HG03354 (cell line): Measurements from ENCODE around the gene TBC1D1.
A peak's percentile ranks its signal among the peaks of the same experiment; 100 is the strongest.

Source experiments
- ATAC-seq: cut with Tn5 transposase; IDR thresholded peaks from one replicate; pipeline ENCODE4 v1.9.1; 2021; ENCODE audit warnings: mild to moderate bottlenecking; ENCODE audit not compliant: unreplicated experiment, poor library complexity, severe bottlenecking

Gene TBC1D1

DNA sequence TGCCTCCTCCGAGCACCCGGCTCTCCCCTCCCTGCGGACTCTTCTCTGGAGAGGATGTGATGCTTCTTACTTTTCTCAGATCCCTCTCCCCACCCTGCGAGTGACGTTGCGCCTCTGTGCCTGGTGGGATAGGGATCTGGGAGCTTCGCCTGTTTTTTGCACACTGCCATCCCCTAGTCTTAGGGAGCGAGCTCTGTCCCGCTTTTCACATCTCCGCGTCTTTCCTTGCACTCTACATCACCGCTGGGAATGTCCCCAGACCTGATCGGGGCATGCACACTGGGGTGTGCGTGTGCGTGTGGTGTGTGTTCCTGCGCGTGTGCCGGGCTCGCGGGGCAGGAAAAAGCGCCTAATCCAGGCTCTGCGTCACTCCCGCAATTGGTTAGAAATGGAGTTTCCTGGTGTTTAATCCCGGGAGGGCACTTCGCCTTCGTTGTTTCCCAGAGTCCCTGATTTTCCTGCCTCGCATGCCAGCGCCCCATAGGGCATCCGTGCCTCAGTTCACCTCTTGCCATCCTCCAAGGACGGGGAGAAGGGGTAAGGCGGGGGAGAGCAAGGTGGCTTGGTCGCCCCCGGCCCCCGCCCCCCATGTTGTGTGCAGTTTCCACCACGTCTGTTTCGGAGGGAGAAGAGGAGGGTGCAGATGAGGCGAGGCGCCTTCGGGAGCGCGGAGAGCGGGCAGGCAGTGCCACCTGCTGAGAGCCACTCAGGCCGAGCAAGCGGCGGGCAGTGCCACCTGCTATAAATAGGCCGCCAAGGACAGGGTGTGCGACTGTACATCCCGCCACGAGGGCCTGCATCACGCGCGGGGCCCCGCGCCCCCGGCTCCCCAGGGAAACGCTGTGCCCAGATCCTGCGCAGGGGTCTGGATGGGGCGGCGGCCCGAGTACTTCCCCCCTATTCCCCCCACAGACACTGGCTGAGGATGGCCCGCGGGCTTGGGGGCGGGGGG is 759 bp upstream of the TBC1D1 start:
- ATAC-seq = peak; percentile 7

DNA sequence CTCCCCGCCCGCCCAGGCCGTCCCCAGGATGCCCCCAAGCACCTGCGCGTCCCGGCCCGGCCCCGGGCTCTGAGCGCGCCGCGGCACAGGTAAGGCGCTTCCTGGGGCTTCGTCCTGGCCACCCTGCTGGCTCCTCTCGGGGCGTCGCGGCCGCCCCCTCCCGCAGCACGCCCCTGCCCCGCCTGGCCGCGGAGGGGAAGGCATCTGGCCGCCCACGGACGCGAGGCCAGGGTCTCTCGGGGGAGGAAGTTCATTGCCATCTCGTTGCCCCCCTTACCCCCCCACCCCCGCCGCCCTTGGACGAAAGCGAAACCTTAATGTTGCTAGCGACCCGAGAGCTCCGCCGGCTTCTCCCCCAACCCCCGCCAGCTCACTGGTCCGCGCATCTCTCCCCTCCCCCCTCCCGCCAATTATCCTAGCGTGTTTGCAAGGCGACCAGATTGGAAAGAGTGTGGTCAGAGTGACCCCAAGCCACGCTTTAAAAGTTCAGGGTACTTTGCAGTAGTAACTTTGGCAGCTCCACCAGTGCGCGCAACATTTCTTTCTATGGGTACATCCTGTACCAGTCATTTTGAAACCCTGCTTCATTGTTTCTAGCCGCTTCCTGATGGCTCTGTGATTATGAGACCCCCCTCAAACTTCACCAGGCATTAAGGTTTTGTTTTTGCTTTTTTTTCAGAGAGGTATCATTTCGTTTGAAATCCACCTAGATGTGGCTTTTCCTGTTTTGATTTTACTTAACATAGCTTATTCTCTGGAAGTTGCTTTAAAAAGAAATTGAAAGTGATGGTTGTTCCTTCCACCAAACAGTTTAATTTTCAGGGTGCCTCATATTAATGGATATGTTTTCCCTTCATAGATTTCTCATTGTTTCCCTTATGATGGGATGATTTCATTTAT is 626 bp downstream of the TBC1D1 start:
- ATAC-seq = peak; percentile 58

DNA sequence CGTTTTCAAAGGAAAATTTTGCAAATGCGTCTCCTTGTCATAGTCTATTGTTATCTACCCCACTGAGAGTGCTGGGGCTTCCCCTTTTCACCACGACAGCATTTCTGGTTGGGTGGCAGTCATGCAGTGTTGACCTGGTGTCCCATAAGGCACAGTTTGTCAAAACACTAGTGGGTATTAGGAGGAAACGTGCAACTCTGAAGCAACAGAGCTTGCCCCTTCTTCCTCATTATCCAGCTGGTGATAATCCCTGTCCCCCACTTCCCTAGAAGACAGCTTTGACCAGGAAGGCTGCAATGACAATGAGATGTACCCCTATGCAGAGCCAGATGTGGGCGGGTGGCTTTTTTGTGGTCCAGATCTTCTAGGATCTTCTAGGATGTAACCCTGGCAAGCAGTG is 1.8 kb downstream of the TBC1D1 start:
- ATAC-seq = peak; percentile 49

DNA sequence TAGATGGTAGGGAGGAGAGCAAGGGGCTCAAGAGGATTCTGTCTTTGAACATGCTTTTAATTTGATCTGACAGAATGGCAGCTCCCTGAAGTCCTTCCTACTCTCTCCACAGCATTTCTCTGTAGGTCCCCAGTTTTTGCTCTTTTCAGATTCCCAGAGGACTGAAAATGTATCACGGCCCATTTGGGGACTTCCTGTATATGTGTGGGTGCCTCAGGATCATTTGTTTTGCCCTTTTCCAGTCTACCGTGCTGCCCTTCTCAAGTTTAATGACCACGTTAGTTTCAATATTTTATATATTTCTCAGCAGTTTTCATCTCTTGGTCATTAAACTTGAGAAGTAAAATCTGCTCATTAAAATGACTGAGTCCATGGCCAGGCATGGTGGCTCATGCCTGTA is 2.3 kb downstream of the TBC1D1 start:
- no peak for ATAC-seq

DNA sequence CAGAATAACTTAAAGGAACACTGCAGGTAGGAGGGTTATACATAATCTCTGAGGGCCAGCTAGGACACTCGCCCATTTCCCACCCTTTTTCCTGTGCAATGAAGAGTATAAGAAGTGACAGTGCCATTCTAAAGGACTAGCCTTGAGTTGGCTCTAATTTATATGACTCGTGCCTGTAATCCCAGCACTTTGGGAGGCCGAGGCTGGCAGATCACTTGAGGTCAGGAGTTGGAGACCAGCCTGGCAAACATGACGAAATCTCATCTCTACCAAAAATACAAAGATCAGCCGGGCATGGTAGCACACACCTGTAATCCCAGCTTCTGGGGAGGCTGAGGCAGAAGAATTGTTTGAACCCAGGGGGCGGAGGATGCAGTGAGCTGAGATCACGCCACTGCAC is 4.4 kb downstream of the TBC1D1 start:
- ATAC-seq = no peak

DNA sequence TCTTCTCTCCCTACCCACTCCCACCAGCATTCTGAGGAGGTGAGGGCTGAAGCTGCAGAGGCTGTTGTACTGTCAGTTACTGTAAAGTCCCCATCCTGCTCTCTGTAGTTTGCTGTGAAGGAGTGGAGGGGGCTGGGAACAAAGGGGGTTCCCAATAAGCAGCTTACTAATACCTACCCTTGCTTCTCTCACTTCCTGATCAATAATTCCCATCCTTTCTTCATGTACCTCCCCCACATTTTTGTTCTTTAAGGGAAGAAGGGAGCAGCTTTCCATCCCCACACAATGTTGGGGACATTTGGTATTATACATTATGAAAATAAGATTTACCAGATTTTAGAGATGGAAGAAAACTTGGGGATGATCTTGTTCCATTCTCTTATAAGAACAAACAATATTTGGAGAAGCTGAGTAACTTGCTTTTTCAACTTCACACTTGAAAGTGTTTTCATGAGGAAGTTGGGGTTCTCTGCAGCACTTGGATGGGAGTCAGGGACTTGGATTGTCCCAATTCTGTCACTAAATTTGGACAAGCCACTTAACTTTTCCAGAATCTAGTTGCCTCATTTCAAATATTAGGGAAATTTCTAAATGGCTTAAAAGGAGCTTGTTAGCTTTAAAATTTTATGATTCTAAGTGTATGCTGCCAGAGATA is 5.4 kb downstream of the TBC1D1 start:
- ATAC-seq = no peak

DNA sequence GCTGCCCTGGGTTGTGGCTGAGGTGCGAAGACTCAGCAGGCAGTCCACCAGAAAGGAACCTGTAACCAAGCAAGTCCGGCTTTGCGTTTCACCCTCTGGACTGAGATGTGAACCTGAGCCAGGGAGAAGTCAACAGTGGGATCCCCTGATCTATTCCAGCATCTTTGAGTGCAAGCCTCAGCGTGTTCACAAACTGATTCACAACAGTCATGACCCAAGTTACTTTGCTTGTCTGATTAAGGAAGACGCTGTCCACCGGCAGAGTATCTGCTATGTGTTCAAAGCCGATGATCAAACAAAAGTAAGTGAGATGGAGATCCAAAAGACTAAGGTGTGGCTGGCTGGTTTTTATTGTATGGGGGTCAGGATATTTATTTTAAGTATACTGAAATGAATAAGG is 11.3 kb downstream of the TBC1D1 start:
- ATAC-seq = no peak

DNA sequence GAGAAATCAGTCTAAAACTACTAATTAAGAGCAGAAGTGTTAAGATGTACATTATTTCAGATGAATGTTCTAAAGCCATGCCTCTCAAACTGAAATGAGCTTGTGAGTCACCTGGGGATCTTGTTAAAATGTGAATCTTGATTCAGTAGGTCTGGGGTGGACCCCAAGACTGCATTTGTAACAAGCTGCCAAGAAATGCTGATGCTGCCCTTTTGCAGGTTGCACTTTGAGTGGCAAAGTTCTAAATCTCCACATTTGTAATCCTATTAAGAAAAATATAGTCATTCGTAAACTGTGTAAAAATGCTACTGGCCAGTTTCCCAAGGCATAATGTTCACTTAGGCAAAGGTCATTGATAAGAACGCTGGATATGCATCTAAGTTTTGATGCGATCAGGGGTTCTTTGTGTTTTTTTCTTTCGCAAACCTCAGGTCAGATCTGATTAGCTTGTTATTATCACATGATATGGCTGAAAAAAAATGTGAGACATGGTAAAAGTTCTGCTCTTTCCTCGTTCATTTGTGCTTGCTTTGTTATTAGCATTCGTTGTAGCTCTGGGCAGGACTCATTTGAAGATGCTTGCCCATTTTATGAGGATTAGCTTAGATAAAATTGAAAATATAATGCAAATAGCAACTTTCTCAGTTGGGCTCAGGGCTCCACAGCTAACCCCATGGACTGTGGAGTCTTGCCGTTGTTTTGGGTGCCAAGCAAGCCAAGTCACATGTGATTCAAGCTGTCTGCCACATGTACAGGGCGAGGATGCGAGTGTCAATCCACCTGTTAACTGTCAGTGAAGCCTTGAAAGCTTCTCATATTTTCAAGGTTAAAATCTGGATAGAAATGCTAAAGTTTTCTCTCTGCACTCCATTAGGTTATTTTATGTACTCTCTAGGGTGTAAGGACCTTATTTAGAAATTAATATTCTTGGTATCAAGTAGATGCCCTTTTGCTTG is 12.1 kb downstream of the TBC1D1 start:
- no peak for ATAC-seq

DNA sequence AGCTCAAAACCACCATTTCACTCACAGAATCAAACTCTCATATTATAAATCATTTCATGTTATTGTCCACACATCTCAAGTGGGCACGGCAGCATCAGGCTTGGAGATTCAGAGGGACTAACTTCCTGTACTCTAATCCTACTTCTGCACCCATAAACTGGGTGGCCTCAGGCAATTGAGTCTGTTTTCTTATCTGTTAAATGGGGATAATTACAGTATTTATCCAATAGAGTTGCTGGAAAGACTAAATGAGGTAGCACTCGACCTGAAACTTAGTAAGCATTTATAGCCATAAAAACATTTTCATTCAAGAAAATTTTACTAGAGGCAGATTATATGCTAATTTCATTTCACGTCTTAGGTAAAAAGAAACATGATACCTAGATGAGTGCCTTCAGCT is 13.0 kb downstream of the TBC1D1 start:
- no peak for ATAC-seq

DNA sequence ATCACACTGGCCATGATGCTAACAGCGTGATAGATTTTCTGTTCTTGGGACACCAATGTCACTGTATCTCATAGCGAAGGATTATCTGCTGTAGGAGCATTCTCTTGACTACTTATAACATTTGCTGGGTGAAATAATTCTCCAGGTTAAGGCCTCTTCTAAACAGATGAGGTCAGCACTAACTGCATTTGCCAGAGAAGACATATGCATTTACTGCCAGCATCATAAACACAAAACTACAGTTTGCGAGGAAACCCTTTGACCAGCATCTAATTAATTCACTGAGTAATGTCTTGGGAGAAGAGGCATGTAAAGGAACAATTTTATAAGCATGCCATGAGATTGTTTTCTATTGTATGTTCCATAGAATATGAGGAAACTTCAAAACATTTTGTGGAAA is 13.9 kb downstream of the TBC1D1 start:
- no peak for ATAC-seq

DNA sequence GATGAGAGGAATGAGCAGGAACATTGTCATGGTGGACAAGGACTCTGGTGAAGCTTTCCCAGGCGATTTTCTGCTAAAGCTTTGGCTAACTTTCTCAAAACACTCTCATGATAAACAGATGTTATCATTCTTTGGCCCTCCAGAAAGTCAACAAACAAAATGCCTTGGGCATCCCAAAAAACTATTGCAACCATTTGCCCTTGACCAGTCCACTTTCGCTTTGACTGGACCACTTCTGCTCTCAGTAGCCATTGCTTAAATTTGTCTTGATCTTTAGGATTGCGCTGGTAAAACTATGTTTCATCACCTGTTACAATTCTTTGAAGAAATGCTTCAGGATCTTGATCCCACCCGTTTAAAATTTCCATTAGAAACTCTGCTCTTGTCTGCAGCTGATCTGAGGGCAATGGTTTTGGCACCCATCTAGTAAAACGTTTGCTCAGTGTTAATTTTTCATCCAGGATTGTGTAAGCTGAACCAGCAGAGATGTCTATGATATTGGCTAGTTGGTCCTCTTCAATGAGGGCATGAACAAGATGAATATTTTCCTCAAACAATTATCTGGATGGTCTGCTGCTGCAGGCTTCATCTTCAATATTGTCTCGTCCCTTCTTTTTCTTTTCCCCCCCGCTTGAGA is 14.8 kb downstream of the TBC1D1 start:
- ATAC-seq = no peak

DNA sequence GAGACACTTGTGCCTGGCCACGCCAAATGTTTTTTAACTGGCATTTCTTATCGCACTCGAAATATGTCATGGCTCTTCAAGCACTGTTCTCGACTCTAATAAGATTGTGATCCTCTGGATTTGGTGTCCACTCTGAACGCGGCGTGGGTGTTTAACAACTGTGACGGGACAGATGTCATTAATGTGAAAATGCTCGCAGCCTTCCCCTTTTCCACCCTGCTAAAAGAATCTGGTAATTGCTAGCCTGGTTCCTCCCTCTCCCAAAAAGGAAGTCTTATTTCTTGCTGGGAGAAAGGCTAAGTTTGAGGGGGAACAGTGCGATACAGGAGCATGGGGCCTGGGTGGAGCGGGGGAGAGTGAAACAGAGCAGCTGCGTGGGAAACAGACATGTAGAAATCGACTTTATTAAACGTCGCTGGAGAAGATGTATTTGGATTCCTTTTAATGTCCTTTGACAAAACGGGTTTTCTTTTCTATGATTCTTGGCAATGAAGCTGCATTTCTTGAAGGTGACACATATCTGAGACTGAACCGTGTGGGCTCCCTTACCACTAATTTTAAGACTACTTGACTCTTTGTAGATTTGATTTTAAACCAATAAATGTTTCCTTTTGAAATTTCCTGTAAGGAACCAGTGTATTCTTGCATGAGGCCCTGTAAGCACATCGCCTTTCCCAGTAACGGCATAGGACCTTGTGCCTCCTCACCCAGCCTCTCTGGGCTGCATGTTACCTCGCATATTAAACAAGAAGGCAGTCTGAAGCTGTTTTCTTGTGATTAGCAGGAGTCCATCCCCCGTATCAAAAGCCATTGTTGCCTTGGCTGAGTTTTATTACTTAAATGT is 17.8 kb downstream of the TBC1D1 start:
- ATAC-seq = no peak

DNA sequence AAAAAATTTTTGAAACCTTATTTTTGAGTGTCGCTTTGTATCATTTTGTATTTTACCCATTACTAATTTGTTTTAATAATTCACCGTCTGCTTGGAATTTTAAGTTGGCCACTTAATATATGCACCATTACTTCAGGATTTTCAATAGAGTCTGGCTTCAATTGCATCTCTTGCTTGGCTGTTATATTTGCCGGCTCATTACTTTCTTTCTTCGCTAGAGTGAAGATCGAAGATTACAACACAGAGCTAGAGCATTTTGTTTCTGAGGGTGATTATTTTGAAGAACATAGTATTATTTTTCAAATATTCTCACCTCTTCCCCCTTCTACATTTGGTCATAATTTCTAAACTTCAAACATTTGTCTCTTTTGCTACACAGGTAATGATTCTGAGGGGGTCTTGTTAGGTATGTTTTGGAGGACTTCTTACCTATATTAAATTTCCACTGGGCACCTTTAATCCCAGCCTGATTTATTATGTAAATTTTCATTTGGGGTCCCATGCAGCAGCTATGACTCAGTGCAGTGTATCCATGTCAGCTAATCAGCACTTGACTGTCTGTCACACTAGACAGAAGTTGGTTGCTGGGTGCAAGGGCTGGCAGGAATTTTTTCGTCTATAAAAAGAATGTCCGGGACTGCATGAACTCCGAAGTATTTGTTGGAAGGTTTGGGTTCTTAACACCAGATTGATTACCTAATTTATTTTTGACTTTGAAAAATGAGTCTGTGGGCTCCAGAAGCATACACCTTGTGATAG is 18.6 kb downstream of the TBC1D1 start:
- no peak for ATAC-seq

DNA sequence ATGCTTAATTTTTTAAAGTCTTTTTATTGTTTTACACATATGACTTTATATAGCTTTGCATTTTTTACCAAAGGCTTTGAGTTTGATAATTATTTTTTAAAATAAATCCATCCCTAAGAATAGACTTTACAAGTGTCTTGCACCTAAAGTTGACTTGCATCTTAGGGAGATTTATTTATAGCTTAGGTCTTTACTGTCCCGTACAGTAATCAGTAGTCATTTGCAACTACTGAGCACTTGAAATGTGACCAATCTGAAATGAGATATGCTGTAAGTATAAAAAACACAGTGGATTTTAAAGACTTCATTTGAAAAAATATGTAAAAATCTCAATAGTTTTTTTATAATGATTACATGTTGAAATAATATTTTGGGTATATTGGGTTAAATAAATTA is 19.2 kb downstream of the TBC1D1 start:
- no peak for ATAC-seq

DNA sequence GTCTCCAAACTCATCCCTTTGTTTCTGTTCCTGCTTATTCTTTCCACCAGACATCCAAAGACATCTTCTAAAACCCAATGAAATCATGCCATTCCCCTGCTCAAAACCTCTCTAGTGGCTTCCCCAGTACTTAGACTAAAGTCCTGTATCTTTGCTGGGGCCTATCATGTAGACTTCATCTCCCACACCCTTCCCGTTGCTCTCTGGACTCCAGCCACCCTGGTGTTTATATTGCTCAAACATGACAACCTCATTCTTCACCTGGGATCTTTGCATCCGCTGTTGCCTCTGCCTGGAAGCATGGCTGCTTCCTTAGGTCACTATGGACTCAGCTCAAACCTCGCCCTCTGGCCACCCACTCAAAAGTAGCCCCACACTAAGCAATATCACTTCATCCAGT is 23.7 kb downstream of the TBC1D1 start:
- ATAC-seq = no peak

DNA sequence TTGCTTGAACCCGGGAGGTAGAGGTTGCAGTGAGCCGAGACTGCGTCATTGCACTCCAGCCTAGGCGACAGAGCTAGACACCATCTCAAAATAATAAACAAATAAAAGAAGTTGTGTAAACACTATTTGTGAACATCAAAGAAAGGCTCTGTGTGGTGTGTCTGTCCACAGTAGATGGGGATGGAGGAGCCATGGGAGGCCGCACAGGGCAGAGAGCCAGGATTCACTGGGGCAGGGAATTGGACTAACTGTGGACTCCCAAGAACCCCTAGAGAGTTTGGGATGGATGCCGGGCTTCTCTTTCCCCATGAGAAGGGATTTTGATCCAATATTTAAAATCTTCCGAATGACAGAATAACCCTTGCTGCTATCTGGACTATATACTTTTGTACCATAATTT is 26.5 kb downstream of the TBC1D1 start:
- ATAC-seq = no peak

DNA sequence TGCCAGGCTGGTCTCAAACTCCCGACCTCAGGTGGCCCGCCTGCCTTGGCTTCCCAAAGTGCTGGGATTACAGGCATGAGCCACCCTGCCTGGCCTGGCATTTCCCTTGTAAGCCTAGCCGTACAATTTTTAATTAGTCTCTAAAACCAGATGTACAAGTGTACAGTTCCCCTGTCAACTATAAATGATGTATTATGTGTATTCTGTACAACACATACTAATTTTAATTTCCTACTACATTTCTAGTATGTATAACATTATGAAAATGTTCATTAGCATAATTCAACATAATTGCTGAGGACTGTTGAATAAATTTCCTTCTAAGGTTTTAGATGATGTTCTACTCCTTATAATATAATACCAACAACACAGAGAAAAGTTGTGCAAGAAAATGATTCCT is 27.8 kb downstream of the TBC1D1 start:
- no peak for ATAC-seq
